H1 (cell line): Measurements from ENCODE around the gene HNF4A. TPM values are rescaled to one million over a fixed set of nuclear protein-coding genes. Genes with fewer than 3 reads are reported as not detected.

Experiments
- CTCF ChIA-PET: fragments of 300-600 bp; sonication (Branson Sonifier 250); formaldehyde crosslinking; loops from one replicate; lab custom pipeline; 2021; ENCODE audit not compliant: partially characterized antibody; lab: Charles Lee
- POLR2A ChIA-PET: fragments of 300-600 bp; sonication (Branson Sonifier 250); formaldehyde crosslinking; loops from one replicate; lab custom pipeline; 2021; ENCODE audit warnings: inconsistent platforms; ENCODE audit not compliant: partially characterized antibody; lab: Charles Lee
- DNase-seq, 2 experiments: peaks; one replicate each; pipeline versions ENCODE4 v3.0.0 to v3.0.0-alpha.2; 2010 to 2022; ENCODE audit warnings: low spot score in 2 of 2, low read depth in 1 of 2, mixed read lengths in 1 of 2
- FAIRE-seq: peaks from 2 replicates; lab custom pipeline; 2011; peaks lifted over from hg19 to GRCh38; lab: Jason Lieb, UNC
- H2AFZ ChIP-seq: 2 replicates; pipeline ENCODE4 v1.8.1; 2012; ENCODE audit warnings: low read length, inconsistent platforms
- H2AK5ac ChIP-seq: 2 replicates; pipeline ENCODE4 v1.6.1; 2013; ENCODE audit warnings: low read depth, low read length
- H2BK120ac ChIP-seq: replicated peaks from 2 replicates; pipeline ENCODE3; 2013; ENCODE audit warnings: low read depth, low read length, inconsistent platforms
- H2BK12ac ChIP-seq: 2 replicates; pipeline ENCODE4 v1.6.1; 2013; ENCODE audit warnings: low read depth, low read length
- H2BK15ac ChIP-seq: 2 replicates; pipeline ENCODE4 v1.6.1; 2013; ENCODE audit warnings: low read length
- H2BK20ac ChIP-seq: 2 replicates; pipeline ENCODE4 v1.6.1; 2013; ENCODE audit warnings: low read length
- H2BK5ac ChIP-seq: 2 replicates; pipeline ENCODE4 v1.6.1; 2013; ENCODE audit warnings: low read depth, low read length
- H3K14ac ChIP-seq: 2 replicates; pipeline ENCODE4 v1.6.1; 2013; ENCODE audit warnings: inconsistent platforms; ENCODE audit not compliant: insufficient read length
- H3K18ac ChIP-seq: 2 replicates; pipeline ENCODE4 v1.6.1; 2013; ENCODE audit warnings: low read length; ENCODE audit errors: extremely low read depth
- H3K23ac ChIP-seq: 2 replicates; pipeline ENCODE4 v1.6.1; 2013; ENCODE audit warnings: inconsistent platforms; ENCODE audit not compliant: insufficient read length
- H3K23me2 ChIP-seq: 2 replicates; pipeline ENCODE4 v1.6.1; 2013; ENCODE audit warnings: low read depth, low read length
- H3K27ac ChIP-seq: 2 replicates; pipeline ENCODE4 v1.6.1; 2011; ENCODE audit warnings: low read depth, low read length, inconsistent platforms
- H3K27me3 ChIP-seq, 4 experiments: replicated peaks in 1 of 4; 1 replicate in 1 of 4; 2 replicates in 3 of 4; pipeline versions ENCODE4 v1.6.1 to v1.8.1; 2011 to 2013; ENCODE audit warnings: low read length in 3 of 4, mild to moderate bottlenecking in 3 of 4, inconsistent platforms in 2 of 4, mixed read lengths in 2 of 4, moderate library complexity in 1 of 4; ENCODE audit not compliant: control insufficient read depth in 3 of 4, insufficient read depth in 3 of 4; ENCODE audit errors: extremely low read depth in 1 of 4
- H3K36me3 ChIP-seq, 4 experiments: 2 replicates each; pipeline versions ENCODE4 v1.6.1 to v1.8.1; 2011 to 2013; ENCODE audit warnings: mild to moderate bottlenecking in 4 of 4, low read length in 3 of 4, moderate library complexity in 2 of 4, control low read depth in 1 of 4, inconsistent platforms in 1 of 4; ENCODE audit not compliant: insufficient read depth in 4 of 4, control insufficient read depth in 2 of 4
- H3K4ac ChIP-seq: replicated peaks from 2 replicates; pipeline ENCODE3; 2013; ENCODE audit warnings: low read length, low read depth, mixed read lengths, inconsistent platforms; ENCODE audit not compliant: insufficient read length
- H3K4me1 ChIP-seq, 4 experiments: replicated peaks in 1 of 4; 1 replicate in 1 of 4; 2 replicates in 3 of 4; pipeline versions ENCODE4 v1.6.1 to v1.8.1; 2011 to 2013; ENCODE audit warnings: low read length in 3 of 4, inconsistent platforms in 2 of 4, mixed read lengths in 1 of 4; ENCODE audit not compliant: insufficient read depth in 4 of 4, control insufficient read depth in 3 of 4
- H3K4me2 ChIP-seq, 2 experiments: 2 replicates each; pipeline versions ENCODE4 v1.6.1 to v1.8.1; 2011 to 2013; ENCODE audit warnings: low read depth in 2 of 2, low read length in 2 of 2, control low read depth in 1 of 2, inconsistent platforms in 1 of 2, mild to moderate bottlenecking in 1 of 2; ENCODE audit not compliant: insufficient read depth in 1 of 2
- H3K4me3 ChIP-seq, 4 experiments: fragments of 200-600, 300-600 bp in 1 of 4; sonication (generic), shearing (Covaris generic), sonication (Bioruptor Twin) in 1 of 4; 2 replicates each; pipeline versions ENCODE4 v1.5.1 to v1.8.1; 2011 to 2016; ENCODE audit warnings: low read length in 4 of 4, low read depth in 3 of 4, control low read depth in 2 of 4, inconsistent platforms in 2 of 4, mild to moderate bottlenecking in 2 of 4, mixed read lengths in 1 of 4, moderate library complexity in 1 of 4; ENCODE audit not compliant: insufficient read depth in 2 of 4; ENCODE audit errors: extremely low read depth in 1 of 4
- H3K56ac ChIP-seq: replicated peaks from 2 replicates; pipeline ENCODE3; 2013; ENCODE audit warnings: low read depth, mild to moderate bottlenecking, mixed read lengths, low read length, inconsistent platforms; ENCODE audit not compliant: insufficient read length
- H3K79me1 ChIP-seq: 2 replicates; pipeline ENCODE4 v1.6.1; 2013; ENCODE audit warnings: low read depth, low read length, control low read depth
- H3K79me2 ChIP-seq, 2 experiments: 2 replicates each; pipeline versions ENCODE4 v1.6.1 to v1.8.1; 2012 to 2013; ENCODE audit warnings: low read length in 2 of 2, mild to moderate bottlenecking in 2 of 2, inconsistent platforms in 1 of 2; ENCODE audit not compliant: insufficient read depth in 2 of 2, control insufficient read depth in 1 of 2
- H3K9ac ChIP-seq, 4 experiments: replicated peaks in 1 of 4; 1 replicate in 1 of 4; 2 replicates in 3 of 4; pipeline versions ENCODE4 v1.6.1 to v1.8.1; 2011 to 2013; ENCODE audit warnings: low read depth in 3 of 4, low read length in 3 of 4, control low read depth in 2 of 4, mild to moderate bottlenecking in 2 of 4, moderate library complexity in 2 of 4, inconsistent platforms in 1 of 4; ENCODE audit errors: extremely low read depth in 1 of 4
- H3K9me3 ChIP-seq, 2 experiments: 2 replicates each; pipeline versions ENCODE4 v1.6.1 to v1.8.1; 2012 to 2013; ENCODE audit warnings: mild to moderate bottlenecking in 2 of 2, moderate library complexity in 2 of 2, control low read depth in 1 of 2, inconsistent platforms in 1 of 2, low read depth in 1 of 2, low read length in 1 of 2, mixed read lengths in 1 of 2; ENCODE audit not compliant: insufficient read depth in 2 of 2
- H4K20me1 ChIP-seq, 2 experiments: replicated peaks in 1 of 2; 2 replicates each; pipeline versions ENCODE3 to v1.8.1; 2011 to 2013; ENCODE audit warnings: inconsistent platforms in 2 of 2, low read length in 2 of 2, mild to moderate bottlenecking in 1 of 2; ENCODE audit not compliant: insufficient read depth in 2 of 2, control insufficient read depth in 1 of 2
- H4K5ac ChIP-seq: 2 replicates; pipeline ENCODE4 v1.6.1; 2013; ENCODE audit warnings: low read length, low read depth, mixed read lengths, inconsistent platforms; ENCODE audit not compliant: insufficient read length
- H4K8ac ChIP-seq: 2 replicates; pipeline ENCODE4 v1.8.0; 2013; ENCODE audit warnings: mild to moderate bottlenecking, moderate library complexity, low read length, inconsistent platforms; ENCODE audit not compliant: insufficient read depth; ENCODE audit errors: extremely low read depth
- H4K91ac ChIP-seq: replicated peaks from 2 replicates; pipeline ENCODE3; 2013; ENCODE audit warnings: low read length, mixed read lengths, inconsistent platforms; ENCODE audit not compliant: insufficient read length
- HDAC2 ChIP-seq, 2 experiments: fragments of 300-600 bp in 1 of 2; sonication (generic) in 1 of 2; IDR thresholded peaks; 2 replicates each; pipeline ENCODE4 v1.6.1; 2011 to 2012; ENCODE audit warnings: low read depth in 2 of 2, low read length in 2 of 2, mild to moderate bottlenecking in 2 of 2, moderate library complexity in 2 of 2, borderline replicate concordance in 1 of 2, inconsistent platforms in 1 of 2
- JUND ChIP-seq: IDR thresholded peaks from 2 replicates; pipeline ENCODE4 v1.6.1; 2011; ENCODE audit warnings: mild to moderate bottlenecking, improper control_type of control experiment, low read length
- KDM1A ChIP-seq: fragments of 200-600, 300-600 bp; sonication (generic); IDR thresholded peaks from 2 replicates; pipeline ENCODE4 v1.7.1; 2016; ENCODE audit warnings: mild to moderate bottlenecking, low read length, borderline replicate concordance
- WGBS, 2 experiments: shearing (Covaris generic) in 1 of 2; methylation state at CpG; one replicate each; pipeline versions ENCODE4 v1.1.6 to v1.1.7; 2013 to 2015; ENCODE audit warnings: low lambda C conversion rate in 2 of 2, mixed read lengths in 2 of 2, inconsistent platforms in 1 of 2, low coverage in 1 of 2, missing lambda C conversion rate in 1 of 2; ENCODE audit not compliant: insufficient replicate concordance in 2 of 2, insufficient coverage in 1 of 2, insufficient read length in 1 of 2; ENCODE audit errors: extremely low coverage in 1 of 2, missing lambda C conversion rate in 1 of 2; 5-methylcytosine and 5-hydroxymethylcytosine counted together
- polyA plus RNA-seq, 7 experiments: library from polyadenylated mRNA; depleted of rRNA in 3 of 7; stranded (reverse) in 5 of 7; unstranded in 2 of 7; fragments of >200 nt in 5 of 7; fragments of 200-250 nt in 2 of 7; gene quantifications; 1 replicate in 5 of 7; 2 replicates in 1 of 7; 4 replicates in 1 of 7; pipeline versions ENCODE4 v1.2.1 to v1.2.3, GENCODE V29; 2011 to 2013; ENCODE audit warnings: missing spikeins in 2 of 7, mixed read lengths in 2 of 7
- total RNA-seq: library from RNA; stranded (reverse); fragmentation: NEBNext Ultra II Directional; extraction: Animal tissue kit (Norgen Biotek cat#: 25700); gene quantifications from 2 replicates; pipeline ENCODE4 v1.2.1, GENCODE V29; 2021

Gene HNF4A
- total and polyA plus RNA-seq, 2 of the 8 experiments (the other 6 are each of a cell fraction or from before 2014, with no cell fraction given), result 0.03 TPM; not detected in 1

GRCh38 chr20:44331201-44331600 is 24.3 kb upstream of the HNF4A start:
- H3K36me3 ChIP-seq, result no peaks in the 10 kb centered on the region
- no peak overlapping the region for H2BK20ac ChIP-seq
- H3K56ac ChIP-seq, result no peak overlapping the region
- H3K23ac ChIP-seq, result no peak overlapping the region
- H2BK5ac ChIP-seq, result no peak overlapping the region
- H3K4me3 ChIP-seq, result no peak overlapping the region
- H3K14ac ChIP-seq, result no peak overlapping the region
- H3K18ac ChIP-seq, result no peak overlapping the region
- 0 out of 2 replicates have a peak overlapping the region, but pooled peaks have one; percentile 40 for H2AK5ac ChIP-seq
- H3K9me3 ChIP-seq, result no peaks in the 10 kb centered on the region
- H3K23me2 ChIP-seq, result no peaks in the 10 kb centered on the region; the same call in 1 of the 2 replicates
- H2BK12ac ChIP-seq, result no peak overlapping the region
- TF ChIP-seq JUND (no peak), HDAC2 (IDR thresholded peaks at IDR 0.05; ENCODE audit: borderline replicate concordance in 1 of 2, low read depth in 2 of 2, low read length in 2 of 2) (peak in 1 of 2 experiments; percentile 45; a peak in 1 of 4 replicates), KDM1A (peak; percentile 73)
- TF ChIP-seq, all 59 proteins: peak for 2
- ChIA-PET CTCF (interaction anchor here (1.2 to 3.0 kb wide), 3 partner anchors 18 to 53 kb away, joined by 3 to 11 read pairs (median 4); partner anchors contain the start of gene FITM2), POLR2A (no interaction called here)
- no peaks in the 10 kb centered on the region; a peak in 1 of 7 replicates for H3K27me3 ChIP-seq
- peaks cover 3 to 10% (median 6%) of the 10 kb centered on the region in 4 experiments for H3K4me1 ChIP-seq
- no peak overlapping the region for H3K4me2 ChIP-seq
- FAIRE-seq (no peak), DNase-seq (no peak)
- no peak overlapping the region for H4K8ac ChIP-seq
- no peaks in the 10 kb centered on the region for H3K79me2 ChIP-seq
- H2BK15ac ChIP-seq, result no peak overlapping the region
- no peak overlapping the region for H3K27ac ChIP-seq
- no peak overlapping the region for H2AFZ ChIP-seq
- no peak overlapping the region for H3K4ac ChIP-seq
- H2BK120ac ChIP-seq, result no peak overlapping the region
- no peaks in the 10 kb centered on the region for H4K20me1 ChIP-seq
- H4K91ac ChIP-seq, result no peak overlapping the region
- H3K79me1 ChIP-seq, result no peaks in the 10 kb centered on the region
- H3K9ac ChIP-seq, result no peak overlapping the region
- H4K5ac ChIP-seq, result no peak overlapping the region
- WGBS, 2 experiments, result 79% methylated on average over 2 of the region's 2 CpGs; no CpG with 5 or more reads in 1 of the 2 experiments
